Gastroesophageal sphincter (tissue), 4 donors: ENCODE measurements around the gene PTPRN2. TPM values are rescaled to one million over a fixed set of nuclear protein-coding genes. Genes with fewer than 3 reads are reported as not detected.

Experiments
- ATAC-seq: fragments of 150-250 bp; one replicate; pipeline ENCODE4 v1.9.1; 2016; ENCODE audit warnings: mild to moderate bottlenecking, moderate library complexity
- H3K27ac ChIP-seq, 4 donors: fragments of 200-600 bp; sonication (generic) in 3 of 4; 1 replicate in 3 of 4; 2 replicates in 1 of 4; pipeline ENCODE4 v1.5.1; 2016 to 2019
- H3K27me3 ChIP-seq: fragments of 200-600 bp; sonication (generic); one replicate; pipeline ENCODE4 v1.5.1; 2019
- H3K36me3 ChIP-seq, 2 donors: fragments of 200-600 bp; sonication (generic); one replicate each; pipeline ENCODE4 v1.5.1; 2019; ENCODE audit warnings: control low read depth in 1 of 2
- H3K4me1 ChIP-seq, 3 donors: fragments of 200-600 bp; sonication (generic); 1 replicate in 2 of 3; 2 replicates in 1 of 3; pipeline ENCODE4 v1.5.1; 2016 to 2019; ENCODE audit warnings: control low read depth in 2 of 3
- H3K4me3 ChIP-seq, 2 donors: fragments of 200-600 bp; sonication (generic); one replicate each; pipeline ENCODE4 v1.5.1; 2019; ENCODE audit warnings: mild to moderate bottlenecking in 1 of 2, moderate library complexity in 1 of 2
- H3K9me3 ChIP-seq, 3 donors: fragments of 200-600 bp; sonication (generic); one replicate each; pipeline ENCODE4 v1.5.1; 2017 to 2019; ENCODE audit warnings: control low read depth in 2 of 3
- CTCF ChIP-seq, 4 experiments: fragments of 200-600 bp in 2 of 4; fragments of 450-650 bp in 2 of 4; sonication (generic) in 1 of 4; IDR thresholded peaks; one replicate each; pipeline ENCODE4 v1.5.1; 2017 to 2019; ENCODE audit warnings: antibody characterized with exemption in 4 of 4, mild to moderate bottlenecking in 2 of 4, moderate library complexity in 2 of 4
- EP300 ChIP-seq: sonication (generic); formaldehyde crosslinking; IDR thresholded peaks from one replicate; pipeline ENCODE4 v1.6.1; 2017; ENCODE audit warnings: antibody characterized with exemption, mild to moderate bottlenecking
- POLR2A ChIP-seq, 2 donors: fragments of 450-650 bp; IDR thresholded peaks; one replicate each; pipeline ENCODE4 v1.6.1; 2017; ENCODE audit warnings: antibody characterized with exemption in 2 of 2, mild to moderate bottlenecking in 2 of 2, moderate library complexity in 1 of 2
- POLR2AphosphoS5 ChIP-seq: sonication (generic); formaldehyde crosslinking; IDR thresholded peaks from one replicate; pipeline ENCODE4 v1.6.1; 2017; ENCODE audit warnings: antibody characterized with exemption
- WGBS, 2 donors: methylation state at CpG; one replicate each; pipeline ENCODE4 v1.1.5; 2018; ENCODE audit warnings: low coverage in 1 of 2; 5-methylcytosine and 5-hydroxymethylcytosine counted together
- total RNA-seq, 4 donors: library from RNA; depleted of rRNA; stranded (reverse); fragments of >200 nt; gene quantifications; one replicate each; pipeline ENCODE4 v1.1.0, GENCODE V29; 2016

PTPRN2 gene
- total RNA-seq, 4 donors from 2014 or later = 1.7 to 4.7 (median 3.3) TPM

- no peak overlapping the region for H3K27ac ChIP-seq
- no peak overlapping the region for H3K4me3 ChIP-seq
- H3K4me1 ChIP-seq = no peaks in the 10 kb centered on the region
- no peaks in the 10 kb centered on the region for H3K36me3 ChIP-seq
- WGBS, 2 donors = no CpG with 5 or more reads among the region's 5 CpGs
- ATAC-seq = no peak
- H3K27me3 ChIP-seq = peaks cover 44% of the 10 kb centered on the region
- TF ChIP-seq CTCF (IDR thresholded peaks at IDR 0.05) (no peak), POLR2AphosphoS5 (no peak), EP300 (no peak), POLR2A (IDR thresholded peaks at IDR 0.05) (no peak)
- H3K9me3 ChIP-seq = no peaks in the 10 kb centered on the region
Observed at GRCh38 chr7:157795199-157795598, 792.4 kb downstream of the PTPRN2 start.

GRCh38 chr7:157794746-157795065 is 792.9 kb downstream of the PTPRN2 start:
- TF ChIP-seq EP300 (no peak), POLR2A (IDR thresholded peaks at IDR 0.05) (no peak), CTCF (IDR thresholded peaks at IDR 0.05) (no peak), POLR2AphosphoS5 (no peak)
- ATAC-seq = no peak
- Histone ChIP-seq H3K4me3 (no peak overlapping the region), H3K27me3 (peaks cover 40% of the 10 kb centered on the region), H3K36me3 (no peaks in the 10 kb centered on the region), H3K4me1 (no peaks in the 10 kb centered on the region), H3K27ac (no peak overlapping the region), H3K9me3 (no peaks in the 10 kb centered on the region)
- WGBS, 2 donors = 22 to 49% methylated on average over 1 to 2 of the region's 4 CpGs

GRCh38 chr7:157793973-157794745 is 793.5 kb downstream of the PTPRN2 start:
- ATAC-seq = no peak
- no peaks in the 10 kb centered on the region for H3K36me3 ChIP-seq
- H3K4me3 ChIP-seq = no peak overlapping the region
- no peak for TF ChIP-seq EP300
- TF ChIP-seq POLR2A (IDR thresholded peaks at IDR 0.05) = no peak
- TF ChIP-seq CTCF (IDR thresholded peaks at IDR 0.05) = no peak
- TF ChIP-seq POLR2AphosphoS5 = no peak
- WGBS, 2 donors = 74 to 80% methylated on average over 17 to 36 of the region's 39 CpGs
- H3K4me1 ChIP-seq = no peaks in the 10 kb centered on the region
- H3K27me3 ChIP-seq = peaks cover 36% of the 10 kb centered on the region
- H3K27ac ChIP-seq = no peak overlapping the region
- no peaks in the 10 kb centered on the region for H3K9me3 ChIP-seq

- ATAC-seq = no peak
- Histone ChIP-seq H3K4me1 (no peaks in the 10 kb centered on the region), H3K27ac (no peak overlapping the region), H3K36me3 (no peaks in the 10 kb centered on the region), H3K9me3 (no peaks in the 10 kb centered on the region), H3K27me3 (peaks cover 40% of the 10 kb centered on the region), H3K4me3 (no peak overlapping the region)
- no peak for TF ChIP-seq CTCF (IDR thresholded peaks at IDR 0.05)
- TF ChIP-seq POLR2A (IDR thresholded peaks at IDR 0.05) = no peak
- no peak for TF ChIP-seq EP300
- TF ChIP-seq POLR2AphosphoS5 = no peak
- WGBS, 2 donors = 78 to 100% methylated on average over 3 to 4 of the region's 10 CpGs
Observed at GRCh38 chr7:157793087-157793353, 794.6 kb downstream of the PTPRN2 start.

- Histone ChIP-seq H3K4me1 (no peaks in the 10 kb centered on the region), H3K36me3 (no peaks in the 10 kb centered on the region), H3K9me3 (no peaks in the 10 kb centered on the region), H3K27me3 (peaks cover 36% of the 10 kb centered on the region), H3K4me3 (no peak overlapping the region), H3K27ac (no peak overlapping the region)
- ATAC-seq = no peak
- TF ChIP-seq EP300 (no peak), POLR2A (IDR thresholded peaks at IDR 0.05) (no peak), CTCF (IDR thresholded peaks at IDR 0.05) (no peak), POLR2AphosphoS5 (no peak)
- WGBS, 2 donors = 84 to 88% methylated on average over 11 to 14 of the region's 35 CpGs
Observed at GRCh38 chr7:157792241-157793086, 795.2 kb downstream of the PTPRN2 start.
